Fibroblast of the aortic adventitia (primary cell): ENCODE measurements around the gene ULK4. TPM values are rescaled to one million over a fixed set of nuclear protein-coding genes. Genes with fewer than 3 reads are reported as not detected.
"Not testable (repeated sequence)": the region's sequence is repeated elsewhere in the genome, so short reads cannot be mapped to it uniquely, and the experiment has no call there.

ENCODE experiments used
- DNase-seq: peaks from one replicate; pipeline ENCODE4 v3.0.0-alpha.2; 2010; ENCODE audit warnings: low read depth
- H3K4me3 ChIP-seq: 2 replicates; pipeline ENCODE4 v1.5.1; 2011; ENCODE audit warnings: low read depth, mild to moderate bottlenecking, control low read depth, low read length, moderate library complexity
- total RNA-seq: library from RNA; depleted of rRNA; stranded (reverse); fragments of >200 nt; gene quantifications from 2 replicates; pipeline ENCODE4 v1.2.3, GENCODE V29; 2012; ENCODE audit warnings: low replicate concordance
- TF ChIP-seq, protein P1 (sequence below): IDR thresholded peaks from 2 replicates; pipeline ENCODE4 v1.5.1; 2011; ENCODE audit warnings: mild to moderate bottlenecking, low read length, control low read depth, inconsistent platforms; ENCODE audit not compliant: insufficient read depth

The ULK4 gene
- total RNA-seq, 1 donor: 16.1 TPM

DNA sequence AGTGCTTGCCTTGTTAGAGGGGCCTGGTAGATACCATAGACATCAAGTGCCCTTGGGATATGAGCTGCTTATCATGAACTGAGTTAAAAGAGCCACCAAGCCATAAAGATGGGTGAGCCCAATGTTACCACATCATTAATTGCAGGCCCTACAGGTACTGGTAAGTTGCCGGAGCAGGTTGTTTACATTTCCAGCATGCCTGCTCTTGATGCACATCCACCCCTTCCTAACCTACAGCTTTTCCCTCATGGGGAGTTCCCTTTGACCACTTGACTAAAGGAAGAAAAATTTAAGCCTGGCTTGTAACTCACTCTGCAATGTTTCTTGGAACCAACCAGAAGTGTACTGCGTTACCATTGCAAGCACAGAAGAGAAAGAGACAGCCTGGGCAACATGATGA is 24.7 kb upstream of the ULK4 start:
- TF ChIP-seq, protein P1, sequence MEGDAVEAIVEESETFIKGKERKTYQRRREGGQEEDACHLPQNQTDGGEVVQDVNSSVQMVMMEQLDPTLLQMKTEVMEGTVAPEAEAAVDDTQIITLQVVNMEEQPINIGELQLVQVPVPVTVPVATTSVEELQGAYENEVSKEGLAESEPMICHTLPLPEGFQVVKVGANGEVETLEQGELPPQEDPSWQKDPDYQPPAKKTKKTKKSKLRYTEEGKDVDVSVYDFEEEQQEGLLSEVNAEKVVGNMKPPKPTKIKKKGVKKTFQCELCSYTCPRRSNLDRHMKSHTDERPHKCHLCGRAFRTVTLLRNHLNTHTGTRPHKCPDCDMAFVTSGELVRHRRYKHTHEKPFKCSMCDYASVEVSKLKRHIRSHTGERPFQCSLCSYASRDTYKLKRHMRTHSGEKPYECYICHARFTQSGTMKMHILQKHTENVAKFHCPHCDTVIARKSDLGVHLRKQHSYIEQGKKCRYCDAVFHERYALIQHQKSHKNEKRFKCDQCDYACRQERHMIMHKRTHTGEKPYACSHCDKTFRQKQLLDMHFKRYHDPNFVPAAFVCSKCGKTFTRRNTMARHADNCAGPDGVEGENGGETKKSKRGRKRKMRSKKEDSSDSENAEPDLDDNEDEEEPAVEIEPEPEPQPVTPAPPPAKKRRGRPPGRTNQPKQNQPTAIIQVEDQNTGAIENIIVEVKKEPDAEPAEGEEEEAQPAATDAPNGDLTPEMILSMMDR: no peak
- H3K4me3 ChIP-seq: no peak overlapping the region
- no peak for DNase-seq

DNA sequence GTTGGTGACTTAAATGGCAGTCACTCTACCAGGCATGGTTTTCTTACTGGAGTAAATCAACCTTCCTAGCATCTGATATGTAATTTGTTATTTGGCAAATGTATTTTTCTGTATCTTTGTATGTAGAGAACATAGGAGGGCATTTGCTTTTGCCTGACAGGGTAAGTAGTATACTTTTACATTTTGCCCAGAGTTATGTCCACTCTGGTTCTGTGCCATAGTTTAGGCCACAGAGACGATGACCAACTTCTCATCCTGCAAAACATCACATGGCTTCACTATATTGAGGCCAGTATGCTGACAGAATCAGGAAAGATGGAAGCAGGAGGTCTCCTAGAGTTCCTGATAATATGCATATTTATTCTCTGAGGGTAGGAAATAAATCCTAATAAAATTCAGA is 23.1 kb upstream of the ULK4 start:
- TF ChIP-seq, protein P1: no peak
- no peak for DNase-seq
- H3K4me3 ChIP-seq: no peak overlapping the region

DNA sequence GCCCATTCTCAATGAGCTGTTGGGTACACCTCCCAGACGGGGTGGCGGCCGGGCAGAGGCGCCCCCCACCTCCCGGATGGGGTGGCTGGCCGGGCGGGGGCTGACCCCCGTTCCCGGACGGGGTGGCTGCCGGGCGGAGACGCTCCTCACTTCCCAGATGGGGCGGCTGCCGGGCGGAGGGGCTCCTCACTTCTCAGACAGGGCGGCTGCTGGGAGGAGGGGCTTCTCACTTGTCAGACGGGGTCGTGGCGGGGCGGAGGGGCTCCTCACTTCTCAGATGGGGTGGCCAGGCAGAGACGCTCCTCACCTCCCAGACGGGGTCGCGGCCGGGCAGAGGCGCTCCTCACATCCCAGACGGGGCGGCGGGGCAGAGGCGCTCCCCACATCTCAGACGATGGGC is 21.2 kb upstream of the ULK4 start:
- not testable (repeated sequence) for H3K4me3 ChIP-seq

DNA sequence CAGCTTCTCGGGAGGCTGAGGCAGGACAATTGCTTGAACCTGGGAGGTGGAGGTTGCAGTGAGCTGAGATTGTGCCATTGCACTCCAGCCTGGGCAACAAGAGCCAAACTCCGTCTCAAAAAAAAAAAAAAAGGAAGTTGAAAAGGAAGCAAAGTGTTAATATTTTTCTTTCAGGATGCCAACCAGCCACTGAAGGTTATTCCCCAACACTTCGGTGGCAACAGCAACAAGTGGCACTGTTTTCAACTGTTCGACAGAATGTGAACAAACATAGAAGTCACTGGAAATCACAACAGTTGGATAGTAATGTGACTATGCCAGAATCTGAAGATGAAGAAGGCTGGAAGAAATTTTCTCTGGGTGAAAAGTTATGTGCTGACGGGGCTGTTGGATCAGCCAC is 15.5 kb upstream of the ULK4 start:
- not testable (repeated sequence) for DNase-seq

More for the DNA sequence above, 21.2 kb upstream of the ULK4 start:
- DNase-seq: not testable (repeated sequence)

DNA sequence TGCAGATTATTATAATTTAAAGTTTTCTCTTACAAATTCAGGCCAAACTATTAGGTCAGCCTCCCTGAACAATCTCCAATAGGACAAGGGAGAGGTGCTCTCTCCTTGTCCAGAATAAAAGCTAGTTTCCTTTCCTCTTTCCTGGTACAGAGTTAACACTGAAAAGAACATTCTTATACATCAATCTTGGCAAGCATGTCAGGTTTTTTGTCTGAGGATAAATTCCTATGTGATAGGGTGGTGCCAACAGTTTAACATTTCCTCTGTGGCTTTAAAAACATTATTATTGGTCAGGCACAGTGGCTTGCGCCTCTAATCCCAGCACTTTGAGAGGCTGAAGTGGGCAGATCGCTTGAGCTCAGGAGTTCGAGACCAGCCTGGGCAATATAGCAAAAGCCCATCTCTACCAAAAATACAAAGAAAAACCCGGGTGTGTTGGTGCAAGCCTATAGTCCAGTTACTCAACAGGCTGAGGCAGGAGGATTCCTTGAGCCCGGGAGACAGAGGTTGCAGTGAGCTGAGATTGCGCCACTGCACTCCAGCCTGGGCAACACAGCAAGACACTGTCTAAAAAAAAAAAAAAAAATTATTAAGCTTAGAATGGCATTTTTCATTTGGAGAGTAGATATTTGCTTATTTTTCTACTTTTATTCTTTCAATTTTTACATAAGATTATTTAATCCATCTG is 13.7 kb upstream of the ULK4 start:
- no peak overlapping the region for H3K4me3 ChIP-seq
- TF ChIP-seq, protein P1: no peak
- peak; percentile 79 for DNase-seq

More for the DNA sequence above, 15.5 kb upstream of the ULK4 start:
- not testable (repeated sequence) for H3K4me3 ChIP-seq

DNA sequence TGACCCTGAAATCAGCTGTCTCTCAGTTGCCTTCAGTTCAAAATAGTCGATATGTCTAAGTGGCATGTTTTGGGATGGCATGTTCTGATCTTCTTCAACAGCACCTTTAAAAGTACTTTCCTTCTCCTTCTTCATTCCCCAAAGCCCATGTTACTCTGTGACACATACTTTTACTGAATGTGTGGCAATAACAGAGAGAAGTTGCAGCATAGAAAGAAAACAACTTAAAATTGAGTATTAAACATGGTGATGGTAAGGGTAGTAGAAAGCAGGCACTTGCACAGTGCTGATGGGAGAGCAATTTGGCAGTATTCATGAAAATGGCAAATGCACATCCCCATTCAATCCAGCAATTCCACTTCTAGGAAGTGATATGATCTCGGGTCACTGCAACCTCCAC is 12.3 kb upstream of the ULK4 start:
- H3K4me3 ChIP-seq: no peak overlapping the region
- peak; percentile 13 for DNase-seq
- TF ChIP-seq, protein P1: no peak

DNA sequence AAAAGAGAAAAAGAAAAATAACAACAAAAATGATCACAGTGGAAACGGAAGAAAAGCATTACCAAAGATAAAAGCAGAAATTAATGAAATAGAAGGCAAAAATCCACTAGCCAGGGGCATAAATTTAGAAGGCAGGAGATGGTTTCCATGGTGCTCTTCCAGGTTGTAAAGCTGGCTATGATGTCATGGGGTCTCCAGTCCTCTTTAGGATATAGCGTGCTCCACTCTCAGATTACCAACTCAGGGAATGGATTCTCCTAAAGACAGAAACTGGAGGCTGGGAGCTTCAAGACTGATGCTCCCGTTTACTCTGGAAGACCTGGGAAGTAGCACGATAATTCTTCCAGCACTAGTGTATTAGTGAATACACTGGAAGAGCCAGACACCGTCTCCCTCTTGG is 10.9 kb upstream of the ULK4 start:
- TF ChIP-seq, protein P1: no peak
- H3K4me3 ChIP-seq: no peak overlapping the region
- no peak for DNase-seq

DNA sequence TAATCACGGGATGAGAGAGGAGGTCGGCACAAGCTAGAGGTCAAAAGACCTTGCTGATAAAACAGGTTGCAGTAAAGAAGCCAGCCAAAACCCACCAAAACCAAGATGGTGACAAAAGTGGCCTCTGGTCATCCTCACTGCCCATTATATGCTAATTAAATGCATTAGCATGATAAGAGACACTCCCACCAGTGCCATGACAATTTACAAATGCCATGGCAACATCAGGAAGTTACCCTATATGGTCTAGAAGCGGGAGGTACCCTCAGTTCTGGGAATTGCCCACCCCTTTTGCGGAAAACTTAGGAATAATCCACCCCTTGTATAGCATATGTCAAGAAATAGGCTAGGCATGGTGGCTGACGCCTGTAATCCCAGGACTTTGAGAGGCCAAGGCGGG is 4.3 kb upstream of the ULK4 start:
- no peak overlapping the region for H3K4me3 ChIP-seq
- TF ChIP-seq, protein P1: no peak
- DNase-seq: no peak
